Measurements from ENCODE around the gene ANKLE2. TPM values are rescaled to one million over a fixed set of nuclear protein-coding genes. Genes with fewer than 3 reads are reported as not detected.

Gene ANKLE2
- total RNA-seq, 1 experiment from 2014 or later, result 80.3 TPM

DNA sequence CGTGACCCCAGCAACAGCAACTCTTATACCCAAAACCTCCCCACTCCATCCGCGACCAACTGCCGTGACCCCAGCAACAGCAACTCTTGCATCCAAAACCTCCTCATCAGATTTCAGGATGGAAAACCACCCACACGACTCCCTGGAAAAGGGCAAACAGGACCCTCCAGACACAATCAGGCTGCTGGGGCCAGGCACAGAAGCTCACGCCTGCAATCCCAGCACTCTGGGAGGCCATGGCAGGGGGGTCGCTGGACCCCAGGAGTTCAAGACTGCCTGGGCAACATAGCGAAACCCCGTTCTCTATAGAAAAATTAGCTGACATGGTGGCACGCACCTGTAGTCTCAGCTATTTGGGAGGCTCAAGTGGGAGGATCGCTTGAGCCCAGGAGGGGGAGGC lies 31.3 kb downstream of the ANKLE2 start:
- H2AK5ac ChIP-seq (ENCODE audit: insufficient read length, low read length), result no peak overlapping the region
- H3K14ac ChIP-seq (ENCODE audit: insufficient read depth, low read length), result no peak overlapping the region
- no peak for DNase-seq
- no peak overlapping the region for H3T11ph ChIP-seq (ENCODE audit: low read length)
- no peaks in the 10 kb centered on the region for H4K20me1 ChIP-seq (ENCODE audit: control insufficient read depth, insufficient read depth, insufficient read length)
- no peaks in the 10 kb centered on the region for H3K4me1 ChIP-seq (ENCODE audit: insufficient read depth, low read length)
- H3K79me2 ChIP-seq (ENCODE audit: insufficient read depth, low read length), result no peaks in the 10 kb centered on the region
- H2BK120ac ChIP-seq (ENCODE audit: low read depth, low read length, poor library complexity, severe bottlenecking), result no peak overlapping the region
- no peak overlapping the region for H3K4ac ChIP-seq (ENCODE audit: low read depth, low read length)
- H2BK20ac ChIP-seq (ENCODE audit: low read depth, low read length, poor library complexity, severe bottlenecking), result no peak overlapping the region
- H3K79me1 ChIP-seq (ENCODE audit: insufficient read depth, low read depth, low read length, poor library complexity, severe bottlenecking), result no peaks in the 10 kb centered on the region
- H3K9ac ChIP-seq (ENCODE audit: extremely low read depth, insufficient read length, low read length), result no peak overlapping the region
- Mint-ChIP-seq H3K36me3 (ENCODE audit: insufficient read depth in 1 of 3, low read depth in 3 of 3) (peaks cover 84 to 98% (median 95%) of the 10 kb centered on the region in 3 experiments), H3K27me3 (ENCODE audit: low read depth) (no peaks in the 10 kb centered on the region), H3K9me3 (peaks cover 13 to 16% of the 10 kb centered on the region in 2 experiments), H3K4me1 (no peaks in the 10 kb centered on the region), H3K27ac (peak overlapping the region in 2 of 3 experiments; percentile 63 to 72; a peak in 2 of 7 replicates), H3K4me3 (no peak overlapping the region)
- WGBS (ENCODE audit: extremely low coverage, insufficient read length, low lambda C conversion rate), result no CpG with 5 or more reads among the region's 11 CpGs
- H3K23me2 ChIP-seq (ENCODE audit: insufficient read length, low read depth, low read length, poor library complexity, severe bottlenecking), result no peaks in the 10 kb centered on the region
- H3K4me2 ChIP-seq (ENCODE audit: insufficient read depth, insufficient read length, low read length), result no peak overlapping the region
- no peak overlapping the region for H4K91ac ChIP-seq (ENCODE audit: insufficient read length, low read depth, low read length)
- H3K18ac ChIP-seq (ENCODE audit: insufficient read length, low read depth, low read length), result no peak overlapping the region
- H2BK5ac ChIP-seq (ENCODE audit: insufficient read length, low read length), result no peak overlapping the region
- no peak for TF ChIP-seq CTCF (conservative IDR thresholded peaks at IDR 0.05)
- H4K5ac ChIP-seq (ENCODE audit: insufficient read length, low read depth, low read length), result no peak overlapping the region
- H3K23ac ChIP-seq (ENCODE audit: insufficient read length, low read depth, low read length), result no peak overlapping the region
- H2BK15ac ChIP-seq (ENCODE audit: low read depth, low read length), result no peak overlapping the region
- no peak overlapping the region for H4K8ac ChIP-seq (replicated peaks; ENCODE audit: insufficient read length, low read depth, low read length)
- no peaks in the 10 kb centered on the region for H3K9me3 ChIP-seq (ENCODE audit: control insufficient read depth, low read depth, low read length)
- no peaks in the 10 kb centered on the region for H3K27me3 ChIP-seq (ENCODE audit: insufficient read depth, low read length)
- no peak overlapping the region for H2AFZ ChIP-seq (ENCODE audit: low read length)
- H3K56ac ChIP-seq (ENCODE audit: insufficient read length, low read depth, low read length), result no peak overlapping the region
- no peak overlapping the region for H2BK12ac ChIP-seq (ENCODE audit: insufficient read length, low read depth, low read length)
- no peak overlapping the region for H3K27ac ChIP-seq (ENCODE audit: insufficient read length, low read depth, low read length)
